Epithelial cell of esophagus (primary cell): Measurements from ENCODE around the gene GPC5.

Source experiments
- DNase-seq: peaks from one replicate; pipeline ENCODE4 v3.0.0; 2010; ENCODE audit warnings: low read depth
- H3K4me3 ChIP-seq: 2 replicates; pipeline ENCODE4 v1.5.1; 2011; ENCODE audit warnings: mild to moderate bottlenecking, low read length, control low read depth
- CTCF ChIP-seq: IDR thresholded peaks from 2 replicates; pipeline ENCODE4 v1.5.1; 2011; ENCODE audit warnings: low read depth, mild to moderate bottlenecking, low read length, control low read depth, inconsistent platforms; ENCODE audit not compliant: insufficient read depth; ENCODE audit errors: missing control alignments

GPC5 gene

GRCh38 chr13:91907398-91907797 lies 509.0 kb downstream of the GPC5 start:
- no peak for DNase-seq
- no peak overlapping the region for H3K4me3 ChIP-seq
- no peak for TF ChIP-seq CTCF

- TF ChIP-seq CTCF, result no peak
- no peak for DNase-seq
- no peak overlapping the region for H3K4me3 ChIP-seq
Measured at GRCh38 chr13:91909617-91910016, 511.2 kb downstream of the GPC5 start.

- H3K4me3 ChIP-seq, result no peak overlapping the region
- no peak for DNase-seq
- no peak for TF ChIP-seq CTCF
Measured at GRCh38 chr13:91922969-91923592, 524.7 kb downstream of the GPC5 start.

- TF ChIP-seq CTCF, result no peak
- H3K4me3 ChIP-seq, result no peak overlapping the region
- no peak for DNase-seq
Measured at GRCh38 chr13:91930687-91931086, 532.3 kb downstream of the GPC5 start.

- DNase-seq, result no peak
- no peak for TF ChIP-seq CTCF
Measured at GRCh38 chr13:91934354-91934753, 535.9 kb downstream of the GPC5 start.

GRCh38 chr13:91946498-91947070 lies 548.2 kb downstream of the GPC5 start:
- TF ChIP-seq CTCF, result peak; percentile 65
- DNase-seq, result peak; percentile 30
- no peak overlapping the region for H3K4me3 ChIP-seq

More at GRCh38 chr13:91934354-91934753, 535.9 kb downstream of the GPC5 start:
- H3K4me3 ChIP-seq, result no peak overlapping the region

- no peak for TF ChIP-seq CTCF
- H3K4me3 ChIP-seq, result no peak overlapping the region
- no peak for DNase-seq
Measured at GRCh38 chr13:91948736-91949135, 550.3 kb downstream of the GPC5 start.
